GM21528 (cell line): ENCODE data around the gene TICRR.

Source experiments
- ATAC-seq: cut with Tn5 transposase; IDR thresholded peaks from one replicate; pipeline ENCODE4 v1.9.1; 2021; ENCODE audit warnings: mild to moderate bottlenecking, moderate library complexity; ENCODE audit not compliant: unreplicated experiment, low FRiP score

The TICRR gene

GRCh38 chr15:89670971-89671560 lies 95.8 kb downstream of the TICRR start:
- no peak for ATAC-seq

- no peak for ATAC-seq
Measured at GRCh38 chr15:89671687-89672086, 96.4 kb downstream of the TICRR start.

DNA sequence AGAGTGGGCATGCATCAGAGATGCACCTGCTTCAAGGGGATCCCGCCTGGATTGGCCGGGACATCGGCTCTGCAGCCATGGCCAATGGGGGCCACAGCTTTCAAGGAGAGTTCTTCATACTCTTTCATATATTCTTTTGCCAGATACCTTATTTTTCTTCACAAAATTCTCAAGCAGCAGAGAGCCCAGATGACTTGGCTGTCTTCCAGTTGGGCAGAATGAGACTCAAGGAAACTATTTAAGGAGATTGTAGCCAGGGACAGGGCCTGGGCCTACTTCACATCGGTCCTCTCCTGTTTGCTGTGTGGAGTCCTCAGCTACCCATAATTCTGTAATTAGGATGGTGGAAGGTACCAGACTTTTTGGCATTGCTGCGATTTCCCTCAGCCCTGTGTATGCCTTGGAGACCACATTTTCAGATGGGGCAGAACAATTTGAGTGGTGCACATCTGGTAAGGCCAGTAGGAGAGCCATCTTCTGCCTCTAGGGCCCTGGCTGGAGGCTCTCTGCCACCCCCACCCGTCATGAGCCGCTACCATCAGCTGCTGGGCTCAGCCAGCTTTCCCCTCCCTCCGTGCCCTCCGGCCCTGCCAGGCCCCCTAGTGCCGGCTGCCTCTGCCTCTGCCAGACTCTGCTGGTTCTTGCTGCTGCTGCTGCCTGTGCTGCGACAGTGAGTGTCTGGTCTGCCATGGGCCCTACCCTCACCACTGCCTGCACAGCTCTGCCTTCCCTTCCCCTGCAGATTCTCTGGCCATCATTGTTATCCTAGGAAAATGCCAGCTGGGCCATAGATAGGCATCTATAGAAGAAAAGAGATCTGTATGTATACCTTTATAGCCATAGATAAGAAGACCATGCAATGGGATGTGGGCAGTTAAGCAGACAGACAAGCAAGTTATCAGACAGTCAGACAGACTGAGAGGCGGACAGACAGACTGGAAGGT lies 97.2 kb downstream of the TICRR start:
- no peak for ATAC-seq

DNA sequence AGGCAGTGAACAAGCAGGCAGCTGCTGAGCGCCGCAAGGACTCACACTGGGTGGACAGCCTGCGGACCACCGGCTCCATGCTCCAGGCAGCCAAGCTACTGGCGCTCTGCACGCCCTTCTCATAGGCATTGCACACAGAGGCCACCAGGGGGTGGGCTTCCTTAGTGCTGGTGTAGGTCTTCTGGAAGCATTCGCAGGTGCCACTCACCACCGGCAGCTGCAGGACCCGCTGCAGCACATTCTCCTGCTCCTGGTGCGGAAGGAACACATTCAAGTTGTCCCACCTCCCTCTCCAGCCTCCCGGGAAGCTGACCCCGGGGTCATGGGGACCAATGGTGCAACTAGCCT lies 97.9 kb downstream of the TICRR start:
- no peak for ATAC-seq

DNA sequence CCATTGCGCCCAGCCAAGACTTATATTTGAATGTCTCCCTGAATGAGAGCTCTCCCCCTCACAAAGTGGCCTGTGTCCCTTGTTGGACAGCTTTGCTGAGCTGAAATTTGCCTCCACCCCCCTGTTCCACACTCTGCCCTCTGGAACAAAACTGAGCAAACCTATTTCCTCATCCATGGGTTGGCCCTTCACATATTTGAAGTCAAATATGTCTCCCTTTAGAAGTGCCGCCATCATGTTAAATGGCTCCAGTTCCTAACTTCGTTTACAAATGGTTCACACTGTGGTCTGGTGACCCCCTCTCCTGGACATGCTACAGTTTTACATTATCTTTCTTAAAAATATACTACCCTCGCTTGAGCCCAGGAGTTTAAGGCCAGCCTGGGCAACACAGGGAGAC lies 99.3 kb downstream of the TICRR start:
- no peak for ATAC-seq

DNA sequence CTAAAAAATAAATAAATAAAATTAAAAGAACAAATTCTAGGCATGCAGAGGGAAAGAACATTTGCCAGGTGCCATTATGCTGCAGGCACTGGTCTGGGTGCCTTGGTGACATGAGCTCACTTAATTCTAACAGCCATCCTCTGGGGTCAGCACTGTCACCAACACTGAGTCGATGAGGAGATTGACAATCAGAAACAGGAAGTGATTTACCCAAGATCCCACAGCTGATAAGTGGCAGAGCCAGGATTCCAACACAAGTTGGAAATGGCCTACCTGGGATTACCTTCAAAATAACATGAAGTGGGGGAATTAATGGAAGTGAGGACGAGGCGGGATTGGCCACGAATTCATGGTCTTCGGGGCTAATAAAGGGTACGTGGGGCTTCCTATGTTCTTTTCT lies 100.3 kb downstream of the TICRR start:
- no peak for ATAC-seq

DNA sequence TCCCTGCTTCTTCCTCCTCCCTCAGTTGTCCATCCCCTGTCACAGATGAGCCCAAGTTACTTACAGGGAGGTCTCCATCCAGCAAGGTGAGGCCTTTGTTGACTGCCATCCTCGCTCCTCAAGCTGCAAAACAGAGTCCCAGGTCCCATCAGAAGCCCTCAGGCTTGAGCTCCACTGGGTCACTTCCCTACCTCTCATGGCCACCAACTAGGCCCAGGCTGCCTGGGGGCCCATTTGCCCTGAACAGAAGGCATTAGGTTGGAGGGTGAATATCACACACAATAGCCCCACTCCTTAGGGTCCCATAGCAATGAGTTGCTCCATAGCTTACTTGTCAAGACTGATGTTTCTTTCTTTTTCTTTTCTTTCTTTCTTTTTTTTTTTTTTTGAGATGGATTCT lies 102.1 kb downstream of the TICRR start:
- no peak for ATAC-seq
